Activated CD8-positive, alpha-beta T cell treated with anti-CD3 and anti-CD28 coated beads for 36 hours (primary cell): ENCODE data around the gene NCF4. TPM values are rescaled to one million over a fixed set of nuclear protein-coding genes. Genes with fewer than 3 reads are reported as not detected.

ENCODE experiments used
- ATAC-seq: fragments of 200-7000 bp; cut with Tn5 transposase; one replicate; pipeline ENCODE4 v1.10.0; 2021; ENCODE audit warnings: mild to moderate bottlenecking, moderate library complexity
- CTCF ChIA-PET: fragments of 350-600 bp; sonication (Branson Sonifier 250); formaldehyde crosslinking; loops from one replicate; lab custom pipeline; 2021; ENCODE audit warnings: antibody characterized with exemption; lab: Charles Lee
- POLR2A ChIA-PET: fragments of 350-600 bp; sonication (Branson Sonifier 250); formaldehyde crosslinking; loops from one replicate; lab custom pipeline; 2021; ENCODE audit warnings: antibody characterized with exemption; lab: Charles Lee
- DNase-seq: peaks from one replicate; pipeline ENCODE4 v3.0.0-alpha.2; 2020
- H3K27ac Mint-ChIP-seq: one replicate; pipeline ENCODE4 v1.8.0; 2021; ENCODE audit warnings: mild to moderate bottlenecking, mixed read lengths
- H3K27me3 Mint-ChIP-seq: one replicate; pipeline ENCODE4 v1.8.0; 2021; ENCODE audit warnings: mixed read lengths
- H3K36me3 Mint-ChIP-seq: one replicate; pipeline ENCODE4 v1.8.0; 2021; ENCODE audit warnings: low read depth, mixed read lengths
- H3K4me1 Mint-ChIP-seq: one replicate; pipeline ENCODE4 v1.8.0; 2021; ENCODE audit warnings: low read depth, mixed read lengths
- H3K4me3 Mint-ChIP-seq: one replicate; pipeline ENCODE4 v1.8.0; 2021; ENCODE audit warnings: mild to moderate bottlenecking, moderate library complexity, mixed read lengths
- H3K9me3 Mint-ChIP-seq: one replicate; pipeline ENCODE4 v1.8.0; 2021; ENCODE audit warnings: mixed read lengths
- CTCF ChIP-seq: fragments of 200-600 bp; IDR thresholded peaks from one replicate; pipeline ENCODE4 v1.8.0; 2022; ENCODE audit warnings: antibody characterized with exemption, mild to moderate bottlenecking
- intact Hi-C: fragments of 100-400 bp; cut with micrococcal nuclease; formaldehyde crosslinking; loops from one replicate; pipeline ENCODE4 v1.10.0; 2022
- total RNA-seq, 2 experiments: library from RNA; stranded (reverse); gene quantifications; one replicate each; pipeline ENCODE4 v1.2.3, GENCODE V29; 2021

NCF4 gene
- total RNA-seq, 2 experiments from 2014 or later, result 2.5 to 2.9 TPM

DNA sequence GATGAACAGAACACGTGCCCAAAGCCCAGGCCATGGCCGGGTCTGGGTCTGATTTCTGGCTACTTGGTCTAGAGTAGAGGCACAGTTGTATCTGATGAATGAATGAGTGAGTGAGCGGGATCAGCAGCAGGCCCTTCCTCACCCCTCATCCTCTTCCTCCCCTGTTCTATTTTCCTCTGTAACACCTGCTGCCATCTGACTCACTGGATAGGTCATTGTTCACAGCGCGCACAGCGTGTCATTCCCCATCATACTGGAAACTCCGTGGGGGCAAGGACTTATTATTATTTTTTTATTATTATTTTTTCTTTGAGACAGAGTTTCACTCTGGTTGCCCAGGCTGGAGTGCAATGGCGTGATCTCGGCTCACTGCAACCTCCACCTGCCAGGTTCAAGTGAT lies 13.9 kb downstream of the NCF4 start:
- ChIA-PET CTCF (interaction anchor here (1.5 to 1.8 kb wide), 2 partner anchors 19 to 103 kb away, joined by 3 to 6 read pairs; no protein-coding TSS in a partner anchor), POLR2A (interaction anchor here (0.7 kb wide), 1 partner anchor 8 kb away, joined by 3 read pairs; no protein-coding TSS in a partner anchor)
- intact Hi-C loops, result no loop called here
- Mint-ChIP-seq H3K27ac (peak overlapping the region; percentile 79), H3K36me3 (no peaks in the 10 kb centered on the region), H3K9me3 (no peaks in the 10 kb centered on the region), H3K4me3 (no peak overlapping the region), H3K4me1 (peaks cover 16% of the 10 kb centered on the region), H3K27me3 (no peaks in the 10 kb centered on the region)
- no peak for TF ChIP-seq CTCF
- ATAC-seq (no peak), DNase-seq (no peak)

- Mint-ChIP-seq H3K9me3 (peaks cover 5% of the 10 kb centered on the region), H3K27ac (no peak overlapping the region), H3K36me3 (no peaks in the 10 kb centered on the region), H3K27me3 (no peaks in the 10 kb centered on the region), H3K4me1 (peaks cover 16% of the 10 kb centered on the region), H3K4me3 (no peak overlapping the region)
- no peak for TF ChIP-seq CTCF
- no peak for DNase-seq
- CTCF ChIA-PET, result interaction anchor here (1.5 kb wide), 1 partner anchor 20 kb away, joined by 3 read pairs; no protein-coding TSS in a partner anchor
- POLR2A ChIA-PET, result no interaction called here
- ATAC-seq, result no peak
- intact Hi-C loops, result no loop called here
Observed at GRCh38 chr22:36875741-36876140, 14.9 kb downstream of the NCF4 start.

DNA sequence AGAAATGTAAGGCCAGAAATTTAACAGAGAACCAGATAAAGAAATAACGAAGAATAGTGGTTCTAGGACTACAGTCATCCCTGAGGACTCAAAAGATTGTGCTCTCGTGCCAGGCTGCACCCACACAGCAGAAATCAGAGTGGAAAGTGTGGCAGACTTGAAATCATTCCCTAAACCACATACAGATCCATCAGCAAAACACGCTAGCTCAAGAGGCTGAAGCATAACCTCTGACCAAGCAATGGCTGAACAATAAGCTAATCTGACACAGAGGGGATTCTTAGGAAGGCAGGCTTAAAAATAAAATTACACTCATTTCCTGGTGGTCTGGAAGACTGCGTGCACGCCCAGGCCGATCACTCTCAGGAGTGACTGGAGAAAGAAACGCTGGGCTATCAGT lies 19.0 kb downstream of the NCF4 start:
- intact Hi-C loops, result no loop called here
- Mint-ChIP-seq H3K9me3 (peaks cover 24% of the 10 kb centered on the region), H3K4me1 (peaks cover 8% of the 10 kb centered on the region), H3K27ac (no peak overlapping the region), H3K27me3 (peaks cover 1% of the 10 kb centered on the region), H3K36me3 (peaks cover 3% of the 10 kb centered on the region), H3K4me3 (no peak overlapping the region)
- TF ChIP-seq CTCF, result no peak
- CTCF ChIA-PET, result interaction anchor here (1.4 to 2.5 kb wide), 2 partner anchors 24 to 98 kb away, joined by 3 to 10 read pairs; no protein-coding TSS in a partner anchor
- POLR2A ChIA-PET, result no interaction called here
- DNase-seq (no peak), ATAC-seq (no peak)

GRCh38 chr22:36881504-36882245 lies 20.9 kb downstream of the NCF4 start:
- H3K27me3 Mint-ChIP-seq, result peaks cover 7% of the 10 kb centered on the region
- peaks cover 3% of the 10 kb centered on the region for H3K36me3 Mint-ChIP-seq
- H3K27ac Mint-ChIP-seq, result peak overlapping the region; percentile 83
- intact Hi-C loops, result no loop called here
- no peak overlapping the region for H3K4me3 Mint-ChIP-seq
- H3K9me3 Mint-ChIP-seq, result peaks cover 24% of the 10 kb centered on the region
- DNase-seq (no peak), ATAC-seq (peak; percentile 37)
- ChIA-PET CTCF (interaction anchor here (2.3 to 3.3 kb wide), 2 partner anchors 25 to 29 kb away, joined by 11 to 15 read pairs; no protein-coding TSS in a partner anchor), POLR2A (no interaction called here)
- no peak for TF ChIP-seq CTCF
- peaks cover 16% of the 10 kb centered on the region for H3K4me1 Mint-ChIP-seq
